OCI-M2 (cell line): ENCODE data around the gene TBC1D9.
A peak's percentile ranks its signal among the peaks of the same experiment; 100 is the strongest.
"Not testable (repeated sequence)": the region's sequence is repeated elsewhere in the genome, so short reads cannot be mapped to it uniquely, and the experiment has no call there.

Experiments
- DNase-seq: peaks from one replicate; lab custom pipeline; 2025; ENCODE audit not compliant: unreplicated experiment; lab: John Stamatoyannopoulos, UW

The TBC1D9 gene

GRCh38 chr4:140756319-140757231, at the start of gene TBC1D9:
TBC1D9 (minus strand) TSS chr4:140756385; CDS start chr4:140756045, 340 bp downstream.
- peak; percentile 25 for DNase-seq

GRCh38 chr4:140805293-140805692, 49.1 kb upstream of the TBC1D9 start:
- no peak for DNase-seq

GRCh38 chr4:140802591-140802990, 46.4 kb upstream of the TBC1D9 start:
- no peak for DNase-seq

GRCh38 chr4:140800666-140801065, 44.5 kb upstream of the TBC1D9 start:
- DNase-seq = no peak

- no peak for DNase-seq
Observed at GRCh38 chr4:140799686-140800225, 43.6 kb upstream of the TBC1D9 start.

- DNase-seq = no peak
Observed at GRCh38 chr4:140793291-140793690, 37.1 kb upstream of the TBC1D9 start.

- no peak for DNase-seq
Observed at GRCh38 chr4:140790765-140791164, 34.6 kb upstream of the TBC1D9 start.

GRCh38 chr4:140790171-140790570, 34.0 kb upstream of the TBC1D9 start:
- no peak for DNase-seq

GRCh38 chr4:140789759-140790158, 33.6 kb upstream of the TBC1D9 start:
- DNase-seq = no peak

- not testable (repeated sequence) for DNase-seq
Observed at GRCh38 chr4:140782787-140783186, 26.6 kb upstream of the TBC1D9 start.

GRCh38 chr4:140781596-140781995, 25.4 kb upstream of the TBC1D9 start:
- no peak for DNase-seq

GRCh38 chr4:140777894-140778293, 21.7 kb upstream of the TBC1D9 start:
- DNase-seq = no peak

GRCh38 chr4:140777386-140777785, 21.2 kb upstream of the TBC1D9 start:
- DNase-seq = no peak

GRCh38 chr4:140776556-140776955, 20.4 kb upstream of the TBC1D9 start:
- DNase-seq = no peak

GRCh38 chr4:140774956-140775355, 18.8 kb upstream of the TBC1D9 start:
- DNase-seq = no peak

GRCh38 chr4:140774510-140774909, 18.3 kb upstream of the TBC1D9 start:
- DNase-seq = no peak

- no peak for DNase-seq
Observed at GRCh38 chr4:140769209-140769608, 13.0 kb upstream of the TBC1D9 start.

GRCh38 chr4:140764785-140765392, 8.7 kb upstream of the TBC1D9 start:
- no peak for DNase-seq

GRCh38 chr4:140762202-140762601, 6.0 kb upstream of the TBC1D9 start:
- DNase-seq = no peak

GRCh38 chr4:140757232-140757630, 1.0 kb upstream of the TBC1D9 start:
- no peak for DNase-seq

- DNase-seq = no peak
Observed at GRCh38 chr4:140755774-140756318, 339 bp downstream of the TBC1D9 start.
